ENCODE results near the gene LRRC36. TPM values are rescaled to one million over a fixed set of nuclear protein-coding genes. Genes with fewer than 3 reads are reported as not detected.

Gene LRRC36
- polyA plus RNA-seq, 3 donors, result 0.65 to 3.2 (median 1.8) TPM

- Mint-ChIP-seq H3K36me3 (no peaks in the 10 kb centered on the region), H3K4me1 (peaks cover 11% of the 10 kb centered on the region), H3K4me3 (no peak overlapping the region), H3K9me3 (no peaks in the 10 kb centered on the region), H3K27ac (no peak overlapping the region), H3K27me3 (ENCODE audit: low read depth in 3 of 3) (peaks cover 0 to 5% (median 2%) of the 10 kb centered on the region in 3 donors)
- no peaks in the 10 kb centered on the region for H3K36me3 ChIP-seq (replicated peaks in 1 of 2; ENCODE audit: control insufficient read depth in 1 of 2, insufficient read depth in 2 of 2, low read length in 2 of 2)
- no peak overlapping the region for H3K4me2 ChIP-seq (replicated peaks; ENCODE audit: extremely low read depth, low read length, poor library complexity, severe bottlenecking)
- no peaks in the 10 kb centered on the region for H3K79me2 ChIP-seq (ENCODE audit: insufficient read depth, low read length)
- H3K4me3 ChIP-seq (replicated peaks in 1 of 3; ENCODE audit: low read depth in 2 of 3, low read length in 3 of 3), result no peak overlapping the region
- peaks cover 10 to 11% of the 10 kb centered on the region in 2 donors for H3K4me1 ChIP-seq (ENCODE audit: control insufficient read depth in 1 of 2, insufficient read depth in 2 of 2, low read length in 2 of 2)
- H3K27ac ChIP-seq (ENCODE audit: low read depth in 1 of 2, low read length in 2 of 2), result no peak overlapping the region
- no peak for TF ChIP-seq CTCF (IDR thresholded peaks at IDR 0.05)
- H3K9me3 ChIP-seq (replicated peaks in 1 of 2; ENCODE audit: control insufficient read depth in 1 of 2, insufficient read depth in 1 of 2, low read length in 2 of 2), result no peaks in the 10 kb centered on the region
- DNase-seq, result no peak
- no peak overlapping the region for H3K9ac ChIP-seq (ENCODE audit: insufficient read depth, low read length, poor library complexity, severe bottlenecking)
- no peaks in the 10 kb centered on the region for H3K27me3 ChIP-seq (ENCODE audit: control insufficient read depth in 2 of 2, insufficient read depth in 2 of 2, low read length in 2 of 2)
- no peaks in the 10 kb centered on the region for H4K20me1 ChIP-seq (ENCODE audit: insufficient read depth, low read length)
- no CpG with 5 or more reads among the region's 1 CpG for WGBS (ENCODE audit: insufficient coverage)
- intact Hi-C loops (cut with micrococcal nuclease), result no loop called here
- no peak overlapping the region for H2AFZ ChIP-seq (ENCODE audit: insufficient read depth, low read depth, low read length, poor library complexity, severe bottlenecking)
Observed at GRCh38 chr16:67378642-67379041, 52.0 kb downstream of the LRRC36 start.

GRCh38 chr16:67383284-67383683, 56.7 kb downstream of the LRRC36 start:
- no peak for TF ChIP-seq CTCF (IDR thresholded peaks at IDR 0.05)

More at GRCh38 chr16:67383284-67383683, 56.7 kb downstream of the LRRC36 start:
- peaks cover 3 to 14% (median 12%) of the 10 kb centered on the region in 3 donors for H3K27me3 Mint-ChIP-seq (ENCODE audit: low read depth in 3 of 3)
- Histone ChIP-seq H3K9me3 (replicated peaks in 1 of 2; ENCODE audit: control insufficient read depth in 1 of 2, insufficient read depth in 1 of 2, low read length in 2 of 2) (no peaks in the 10 kb centered on the region), H3K27me3 (ENCODE audit: control insufficient read depth in 2 of 2, insufficient read depth in 2 of 2, low read length in 2 of 2) (no peaks in the 10 kb centered on the region), H3K4me2 (replicated peaks; ENCODE audit: extremely low read depth, low read length, poor library complexity, severe bottlenecking) (no peak overlapping the region), H2AFZ (ENCODE audit: insufficient read depth, low read depth, low read length, poor library complexity, severe bottlenecking) (no peak overlapping the region), H3K4me3 (replicated peaks in 1 of 3; ENCODE audit: low read depth in 2 of 3, low read length in 3 of 3) (no peak overlapping the region), H4K20me1 (ENCODE audit: insufficient read depth, low read length) (no peaks in the 10 kb centered on the region), H3K4me1 (ENCODE audit: control insufficient read depth in 1 of 2, insufficient read depth in 2 of 2, low read length in 2 of 2) (no peaks in the 10 kb centered on the region), H3K36me3 (replicated peaks in 1 of 2; ENCODE audit: control insufficient read depth in 1 of 2, insufficient read depth in 2 of 2, low read length in 2 of 2) (no peaks in the 10 kb centered on the region), H3K9ac (ENCODE audit: insufficient read depth, low read length, poor library complexity, severe bottlenecking) (no peak overlapping the region), H3K79me2 (ENCODE audit: insufficient read depth, low read length) (no peaks in the 10 kb centered on the region), H3K27ac (ENCODE audit: low read depth in 1 of 2, low read length in 2 of 2) (no peak overlapping the region)
- intact Hi-C loops (cut with micrococcal nuclease), result no loop called here
- no CpG with 5 or more reads among the region's 3 CpGs for WGBS (ENCODE audit: insufficient coverage)
- no peak overlapping the region for H3K27ac Mint-ChIP-seq
- no peak overlapping the region for H3K4me3 Mint-ChIP-seq
- DNase-seq, result no peak
- H3K36me3 Mint-ChIP-seq, result peaks cover 3% of the 10 kb centered on the region in 2 donors
- H3K9me3 Mint-ChIP-seq, result no peaks in the 10 kb centered on the region
- peaks cover 2% of the 10 kb centered on the region for H3K4me1 Mint-ChIP-seq
